Calu3 (cell line): ENCODE data around the gene TTLL11. TPM values are rescaled to one million over a fixed set of nuclear protein-coding genes. Genes with fewer than 3 reads are reported as not detected.

ENCODE experiments used
- BruUV-seq: library from RNA; stranded (reverse); fragments of 400-500 nt; replicated peaks from 2 replicates; lab custom pipeline; 2021; lab: Mats Ljungman, UMichigan
- CTCF ChIA-PET: fragments of 300-600 bp; sonication (Branson Sonifier 250); formaldehyde crosslinking; loops from one replicate; lab custom pipeline; 2022; ENCODE audit warnings: antibody characterized with exemption; lab: Charles Lee
- DNase-seq: peaks from one replicate; pipeline ENCODE4 v3.0.0; 2022
- H3K27ac Mint-ChIP-seq: one replicate; pipeline ENCODE4 v1.8.0; 2022; ENCODE audit warnings: mixed read lengths; ENCODE audit not compliant: unreplicated experiment
- H3K27me3 Mint-ChIP-seq: one replicate; pipeline ENCODE4 v1.8.0; 2022; ENCODE audit warnings: mixed read lengths; ENCODE audit not compliant: unreplicated experiment
- H3K36me3 Mint-ChIP-seq: one replicate; pipeline ENCODE4 v1.8.0; 2022; ENCODE audit warnings: mild to moderate bottlenecking, moderate library complexity, mixed read lengths; ENCODE audit not compliant: insufficient read depth, unreplicated experiment
- H3K4me1 Mint-ChIP-seq: one replicate; pipeline ENCODE4 v1.8.0; 2022; ENCODE audit warnings: mild to moderate bottlenecking, low read depth, mixed read lengths; ENCODE audit not compliant: unreplicated experiment
- H3K4me3 Mint-ChIP-seq: one replicate; pipeline ENCODE4 v1.8.0; 2022; ENCODE audit warnings: mild to moderate bottlenecking, low read depth, moderate library complexity, mixed read lengths; ENCODE audit not compliant: unreplicated experiment
- H3K9me3 Mint-ChIP-seq: one replicate; pipeline ENCODE4 v1.8.0; 2022; ENCODE audit warnings: low read depth, mixed read lengths; ENCODE audit not compliant: unreplicated experiment
- CTCF ChIP-seq: fragments of 200-600 bp; IDR thresholded peaks from one replicate; pipeline ENCODE4 v1.8.0; 2022; ENCODE audit warnings: antibody characterized with exemption; ENCODE audit not compliant: unreplicated experiment
- intact Hi-C: fragments of 100-400 bp; cut with micrococcal nuclease; formaldehyde crosslinking; loops from one replicate; pipeline ENCODE4 v1.10.0; 2022; ENCODE audit not compliant: unreplicated experiment
- total RNA-seq: library from RNA; stranded (reverse); gene quantifications from 2 replicates; pipeline ENCODE4 v1.2.3, GENCODE V29; 2022

Gene TTLL11
- total RNA-seq, 1 experiment from 2014 or later, result 10.5 TPM

DNA sequence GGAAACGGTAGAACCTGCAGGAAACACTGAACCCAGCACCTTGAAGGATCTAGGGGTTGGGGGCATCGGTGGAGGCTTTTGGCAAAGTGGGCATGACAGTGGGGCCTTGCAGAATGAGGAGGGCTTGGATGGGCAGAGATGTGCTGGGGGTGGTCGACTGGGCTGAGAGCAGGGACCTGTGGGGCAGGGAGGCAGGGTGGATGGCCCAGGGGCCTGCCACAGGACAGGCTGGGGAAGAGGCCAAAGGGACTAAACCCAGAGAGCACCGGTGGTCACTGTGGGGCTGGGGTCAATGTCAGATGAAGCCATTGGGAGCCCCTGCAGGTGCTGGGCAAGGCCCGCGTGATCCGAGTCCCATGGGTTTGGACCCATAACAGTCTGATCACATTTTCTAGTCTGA lies 266.4 kb downstream of the TTLL11 start:
- H3K27ac Mint-ChIP-seq, result no peak overlapping the region
- BruUV-seq, result no TSS peak
- H3K4me3 Mint-ChIP-seq, result no peak overlapping the region
- H3K9me3 Mint-ChIP-seq, result no peaks in the 10 kb centered on the region
- H3K36me3 Mint-ChIP-seq, result no peaks in the 10 kb centered on the region
- no peaks in the 10 kb centered on the region for H3K4me1 Mint-ChIP-seq
- no peaks in the 10 kb centered on the region for H3K27me3 Mint-ChIP-seq
- DNase-seq, result no peak
- intact Hi-C loops, result no loop called here
- CTCF ChIA-PET, result no interaction called here
- TF ChIP-seq CTCF, result no peak

- BruUV-seq, result no TSS peak
- intact Hi-C loops, result no loop called here
These were observed 267.9 kb downstream of the TTLL11 start for GRCh38 chr9:121825031-121825691.

DNA sequence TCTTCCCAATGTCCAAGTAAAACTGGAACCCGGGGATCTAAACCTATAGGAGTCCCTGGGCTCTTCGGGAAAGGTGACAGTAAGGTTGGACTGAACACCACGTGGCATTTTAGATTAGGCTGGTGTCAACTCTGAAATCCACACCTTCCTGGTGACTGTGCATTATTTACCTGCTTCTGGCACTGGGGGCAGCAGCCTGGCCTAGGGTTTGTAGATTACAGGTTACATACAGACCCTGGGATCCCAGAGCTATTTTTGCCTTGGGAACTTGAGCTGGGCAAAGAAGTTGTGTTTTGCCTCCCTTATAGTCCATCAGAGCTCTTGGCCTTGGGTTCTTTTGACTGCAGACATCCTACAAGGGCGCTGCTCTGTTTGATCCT lies 268.5 kb downstream of the TTLL11 start:
- no peak for DNase-seq
- BruUV-seq, result no TSS peak
- H3K36me3 Mint-ChIP-seq, result no peaks in the 10 kb centered on the region
- no peak overlapping the region for H3K4me3 Mint-ChIP-seq
- H3K4me1 Mint-ChIP-seq, result no peaks in the 10 kb centered on the region
- CTCF ChIA-PET, result no interaction called here
- H3K27me3 Mint-ChIP-seq, result no peaks in the 10 kb centered on the region
- H3K27ac Mint-ChIP-seq, result no peak overlapping the region
- intact Hi-C loops, result no loop called here
- no peak for TF ChIP-seq CTCF
- H3K9me3 Mint-ChIP-seq, result no peaks in the 10 kb centered on the region

More at GRCh38 chr9:121825031-121825691, 267.9 kb downstream of the TTLL11 start:
- Mint-ChIP-seq H3K9me3 (no peaks in the 10 kb centered on the region), H3K4me3 (no peak overlapping the region), H3K27me3 (no peaks in the 10 kb centered on the region), H3K36me3 (no peaks in the 10 kb centered on the region), H3K27ac (no peak overlapping the region), H3K4me1 (no peaks in the 10 kb centered on the region)
- CTCF ChIA-PET, result no interaction called here
- no peak for DNase-seq
- no peak for TF ChIP-seq CTCF

- intact Hi-C loops, result no loop called here
- H3K36me3 Mint-ChIP-seq, result no peaks in the 10 kb centered on the region
- no peak for TF ChIP-seq CTCF
- CTCF ChIA-PET, result no interaction called here
- no peak overlapping the region for H3K4me3 Mint-ChIP-seq
- DNase-seq, result no peak
- H3K9me3 Mint-ChIP-seq, result no peaks in the 10 kb centered on the region
- no peaks in the 10 kb centered on the region for H3K4me1 Mint-ChIP-seq
- H3K27me3 Mint-ChIP-seq, result no peaks in the 10 kb centered on the region
- no TSS peak for BruUV-seq
- no peak overlapping the region for H3K27ac Mint-ChIP-seq
These were observed 269.5 kb downstream of the TTLL11 start for GRCh38 chr9:121823451-121824169.
